GM20000 (cell line): ENCODE results near the gene JAGN1.

Source experiments
- DNase-seq: peaks from one replicate; pipeline ENCODE4 v3.0.0; 2012; ENCODE audit warnings: low spot score
- TF ChIP-seq, protein P1 (sequence below): IDR thresholded peaks from 2 replicates; pipeline ENCODE4 v1.5.1; 2012; ENCODE audit warnings: mild to moderate bottlenecking, control low read depth; ENCODE audit errors: extremely low read depth, missing control alignments

Gene JAGN1

DNA sequence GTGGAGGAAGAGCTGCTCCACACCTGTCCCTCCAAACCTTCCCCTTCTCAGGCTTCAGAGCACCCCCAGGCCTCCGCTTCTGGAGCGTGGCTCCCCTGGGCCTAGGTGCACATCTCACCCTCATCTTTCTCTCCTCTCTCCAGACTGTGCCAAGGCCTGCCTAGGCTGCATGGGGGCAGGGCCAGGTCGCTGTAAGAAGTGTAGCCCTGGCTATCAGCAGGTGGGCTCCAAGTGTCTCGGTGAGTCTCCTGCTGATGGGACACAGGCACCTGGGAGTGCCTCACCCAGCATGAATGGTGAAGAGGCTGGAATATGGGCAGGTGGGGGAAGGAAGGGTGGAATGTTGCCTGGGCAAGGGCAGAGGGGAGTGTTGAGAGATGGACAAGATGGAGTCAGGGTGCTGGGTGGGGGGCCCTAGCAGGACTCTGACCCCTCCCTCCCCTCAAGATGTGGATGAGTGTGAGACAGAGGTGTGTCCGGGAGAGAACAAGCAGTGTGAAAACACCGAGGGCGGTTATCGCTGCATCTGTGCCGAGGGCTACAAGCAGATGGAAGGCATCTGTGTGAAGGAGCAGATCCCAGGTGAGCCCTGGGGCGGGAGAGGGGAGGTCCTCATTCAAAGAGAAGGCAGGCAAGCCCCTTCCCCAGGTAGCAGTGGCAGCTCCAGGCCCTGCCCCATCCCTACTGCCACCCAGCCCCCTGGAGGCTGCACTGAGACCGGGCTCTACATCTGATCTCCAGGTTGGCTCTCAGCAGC is 52.7 kb downstream of the JAGN1 start:
- TF ChIP-seq, protein P1, sequence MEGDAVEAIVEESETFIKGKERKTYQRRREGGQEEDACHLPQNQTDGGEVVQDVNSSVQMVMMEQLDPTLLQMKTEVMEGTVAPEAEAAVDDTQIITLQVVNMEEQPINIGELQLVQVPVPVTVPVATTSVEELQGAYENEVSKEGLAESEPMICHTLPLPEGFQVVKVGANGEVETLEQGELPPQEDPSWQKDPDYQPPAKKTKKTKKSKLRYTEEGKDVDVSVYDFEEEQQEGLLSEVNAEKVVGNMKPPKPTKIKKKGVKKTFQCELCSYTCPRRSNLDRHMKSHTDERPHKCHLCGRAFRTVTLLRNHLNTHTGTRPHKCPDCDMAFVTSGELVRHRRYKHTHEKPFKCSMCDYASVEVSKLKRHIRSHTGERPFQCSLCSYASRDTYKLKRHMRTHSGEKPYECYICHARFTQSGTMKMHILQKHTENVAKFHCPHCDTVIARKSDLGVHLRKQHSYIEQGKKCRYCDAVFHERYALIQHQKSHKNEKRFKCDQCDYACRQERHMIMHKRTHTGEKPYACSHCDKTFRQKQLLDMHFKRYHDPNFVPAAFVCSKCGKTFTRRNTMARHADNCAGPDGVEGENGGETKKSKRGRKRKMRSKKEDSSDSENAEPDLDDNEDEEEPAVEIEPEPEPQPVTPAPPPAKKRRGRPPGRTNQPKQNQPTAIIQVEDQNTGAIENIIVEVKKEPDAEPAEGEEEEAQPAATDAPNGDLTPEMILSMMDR, result no peak

More for the DNA sequence above, 52.7 kb downstream of the JAGN1 start:
- peak; percentile 18 for DNase-seq
